ENCODE measurements around the gene FOXA2.

The FOXA2 gene

DNA sequence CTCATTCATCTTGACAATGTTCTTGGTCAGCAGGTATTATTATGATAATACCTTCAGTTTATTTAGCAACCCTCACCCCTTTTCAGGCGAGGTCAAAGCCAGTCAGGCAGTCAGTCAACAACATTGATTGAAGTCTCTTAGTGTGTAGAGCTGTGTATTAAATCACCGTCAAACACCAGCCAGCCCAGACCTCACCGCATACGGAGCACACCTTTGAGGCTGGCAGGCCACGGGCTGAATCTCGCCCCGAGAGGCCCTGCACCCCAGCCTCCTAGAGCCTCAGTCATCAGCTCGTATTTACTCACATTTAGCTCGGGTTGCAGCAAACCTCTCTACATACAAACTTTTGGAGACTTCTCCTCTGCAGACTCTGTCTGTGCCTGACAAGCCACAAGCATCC is 36.0 kb upstream of the FOXA2 start:
- H3K4me3 ChIP-seq (ENCODE audit: low read depth, low read length): no peak overlapping the region
- TF ChIP-seq, protein P1, sequence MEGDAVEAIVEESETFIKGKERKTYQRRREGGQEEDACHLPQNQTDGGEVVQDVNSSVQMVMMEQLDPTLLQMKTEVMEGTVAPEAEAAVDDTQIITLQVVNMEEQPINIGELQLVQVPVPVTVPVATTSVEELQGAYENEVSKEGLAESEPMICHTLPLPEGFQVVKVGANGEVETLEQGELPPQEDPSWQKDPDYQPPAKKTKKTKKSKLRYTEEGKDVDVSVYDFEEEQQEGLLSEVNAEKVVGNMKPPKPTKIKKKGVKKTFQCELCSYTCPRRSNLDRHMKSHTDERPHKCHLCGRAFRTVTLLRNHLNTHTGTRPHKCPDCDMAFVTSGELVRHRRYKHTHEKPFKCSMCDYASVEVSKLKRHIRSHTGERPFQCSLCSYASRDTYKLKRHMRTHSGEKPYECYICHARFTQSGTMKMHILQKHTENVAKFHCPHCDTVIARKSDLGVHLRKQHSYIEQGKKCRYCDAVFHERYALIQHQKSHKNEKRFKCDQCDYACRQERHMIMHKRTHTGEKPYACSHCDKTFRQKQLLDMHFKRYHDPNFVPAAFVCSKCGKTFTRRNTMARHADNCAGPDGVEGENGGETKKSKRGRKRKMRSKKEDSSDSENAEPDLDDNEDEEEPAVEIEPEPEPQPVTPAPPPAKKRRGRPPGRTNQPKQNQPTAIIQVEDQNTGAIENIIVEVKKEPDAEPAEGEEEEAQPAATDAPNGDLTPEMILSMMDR (IDR thresholded peaks at IDR 0.05; ENCODE audit: borderline replicate concordance, insufficient read depth, low read depth, low read length): no peak

DNA sequence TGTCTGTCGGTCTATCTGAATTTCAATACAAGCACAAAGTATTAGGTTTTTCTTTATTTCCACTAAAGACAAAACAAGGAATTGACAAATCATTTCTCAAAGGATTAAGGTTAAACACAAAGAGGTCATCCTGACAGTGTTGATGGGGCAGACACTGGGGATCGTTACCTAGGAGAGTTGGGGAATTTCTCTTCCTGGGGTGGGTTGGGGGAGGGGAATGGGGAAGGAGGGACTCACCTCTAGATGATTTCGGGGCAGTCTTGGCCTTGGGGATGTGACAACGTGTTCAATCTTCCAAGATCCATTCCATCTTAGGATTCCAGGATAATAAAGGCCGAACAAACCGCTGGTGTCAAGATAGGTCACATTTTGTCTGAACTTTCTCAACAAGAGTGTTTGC is 35.4 kb upstream of the FOXA2 start:
- TF ChIP-seq, protein P1 (IDR thresholded peaks at IDR 0.05; ENCODE audit: borderline replicate concordance, insufficient read depth, low read depth, low read length): no peak
- H3K4me3 ChIP-seq (ENCODE audit: low read depth, low read length): no peak overlapping the region

DNA sequence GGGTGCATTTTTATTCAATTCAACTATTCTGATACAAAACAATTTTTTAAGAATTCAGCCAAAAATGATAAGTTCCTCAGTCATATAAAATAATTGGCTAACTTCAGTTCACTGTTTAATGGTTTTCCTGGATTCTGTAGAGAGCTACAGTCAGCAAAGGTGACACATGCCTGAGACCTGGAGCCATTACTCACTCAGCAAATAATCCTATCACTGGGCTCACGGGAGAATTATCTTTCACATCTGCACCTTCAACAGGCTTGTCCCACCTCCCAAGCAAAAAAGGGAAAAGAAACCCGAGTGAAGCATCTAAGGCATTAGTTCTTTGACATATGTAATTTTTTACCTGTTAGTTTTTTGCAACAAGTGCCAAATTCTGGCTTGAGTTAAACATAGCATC is 34.9 kb upstream of the FOXA2 start:
- TF ChIP-seq, protein P1 (IDR thresholded peaks at IDR 0.05; ENCODE audit: borderline replicate concordance, insufficient read depth, low read depth, low read length): no peak
- H3K4me3 ChIP-seq (ENCODE audit: low read depth, low read length): no peak overlapping the region

DNA sequence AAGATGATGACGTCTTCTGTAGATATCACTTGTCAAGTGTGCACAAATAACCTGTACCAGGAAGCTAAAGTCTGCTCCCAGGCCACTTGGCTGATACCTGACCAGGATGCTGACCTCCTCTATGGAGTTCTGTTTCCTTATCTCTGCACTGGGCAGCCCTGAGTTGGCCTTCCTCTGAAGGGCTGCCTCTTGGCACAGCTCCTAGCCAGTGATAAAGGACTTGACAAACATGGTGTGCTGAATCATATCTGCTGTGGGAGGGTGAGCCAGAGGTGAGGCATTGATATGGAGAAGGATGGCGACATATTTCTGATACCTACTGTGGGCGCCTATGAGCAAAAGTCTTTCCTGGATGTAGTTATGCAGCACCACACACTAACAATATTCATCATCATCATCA is 32.8 kb upstream of the FOXA2 start:
- no peak overlapping the region for H3K4me3 ChIP-seq (ENCODE audit: low read depth, low read length)
- TF ChIP-seq, protein P1 (IDR thresholded peaks at IDR 0.05; ENCODE audit: borderline replicate concordance, insufficient read depth, low read depth, low read length): no peak

DNA sequence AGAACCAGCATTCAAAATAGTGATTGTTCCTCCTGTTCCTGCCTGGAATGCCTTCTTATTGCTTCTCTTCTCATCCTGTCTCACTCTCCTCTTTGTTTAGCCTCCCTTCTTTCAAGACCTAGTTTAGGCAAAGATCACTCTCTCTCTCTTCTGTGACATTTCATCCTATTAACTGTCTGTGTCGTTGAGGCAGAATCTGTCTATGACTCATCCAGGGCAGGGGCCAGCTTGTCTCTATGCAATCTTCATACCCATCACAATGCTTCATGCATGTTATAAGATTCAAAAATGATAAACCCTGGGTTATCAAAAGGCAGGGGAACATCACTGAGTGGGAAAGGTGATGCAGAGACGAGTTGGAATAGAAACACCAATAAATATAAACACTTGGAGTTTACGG is 32.2 kb upstream of the FOXA2 start:
- TF ChIP-seq, protein P1 (IDR thresholded peaks at IDR 0.05; ENCODE audit: borderline replicate concordance, insufficient read depth, low read depth, low read length): no peak
- no peak overlapping the region for H3K4me3 ChIP-seq (ENCODE audit: low read depth, low read length)

DNA sequence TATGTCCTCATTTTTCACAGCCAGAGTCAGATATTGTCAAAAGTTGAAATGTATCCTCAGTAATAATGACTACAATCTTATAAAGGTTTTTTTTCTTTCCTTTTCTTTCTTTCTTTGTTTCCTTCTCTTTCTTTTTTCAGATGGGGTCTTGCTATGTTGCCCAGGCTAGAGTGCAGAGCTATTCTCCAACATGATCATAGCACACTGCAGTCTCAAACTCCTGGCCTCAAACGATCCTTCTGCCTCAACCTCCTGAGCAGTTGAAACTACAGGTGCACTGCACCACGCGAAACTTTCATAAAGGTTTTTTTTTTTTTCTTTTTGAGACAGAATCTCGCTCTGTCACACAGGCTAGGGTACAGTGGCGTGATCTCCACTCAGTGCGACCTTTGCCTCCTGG is 31.1 kb upstream of the FOXA2 start:
- no peak overlapping the region for H3K4me3 ChIP-seq (ENCODE audit: low read depth, low read length)
- TF ChIP-seq, protein P1 (IDR thresholded peaks at IDR 0.05; ENCODE audit: borderline replicate concordance, insufficient read depth, low read depth, low read length): no peak

DNA sequence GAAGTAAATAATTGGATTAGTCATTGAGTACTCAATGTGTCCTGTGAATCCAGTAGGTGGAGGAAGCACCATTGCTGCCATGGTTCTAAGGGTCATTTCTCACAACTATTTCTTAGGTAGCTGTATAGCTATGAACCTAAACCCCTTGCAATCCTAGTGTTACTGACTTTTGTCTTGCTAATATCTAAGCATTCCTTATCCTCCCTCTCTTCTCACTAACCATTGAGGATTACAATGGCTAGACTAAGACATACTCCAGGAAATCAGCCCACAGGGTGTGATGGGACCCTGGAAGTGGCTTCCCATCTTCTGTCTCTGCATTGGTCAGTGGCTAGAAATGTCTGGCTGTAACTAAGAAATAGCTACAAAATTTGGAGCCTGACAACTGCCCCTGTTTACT is 27.3 kb upstream of the FOXA2 start:
- no peak overlapping the region for H3K4me3 ChIP-seq (ENCODE audit: low read depth, low read length)
- TF ChIP-seq, protein P1 (IDR thresholded peaks at IDR 0.05; ENCODE audit: borderline replicate concordance, insufficient read depth, low read depth, low read length): no peak
